ENCODE data around the gene CDH13.

DNA sequence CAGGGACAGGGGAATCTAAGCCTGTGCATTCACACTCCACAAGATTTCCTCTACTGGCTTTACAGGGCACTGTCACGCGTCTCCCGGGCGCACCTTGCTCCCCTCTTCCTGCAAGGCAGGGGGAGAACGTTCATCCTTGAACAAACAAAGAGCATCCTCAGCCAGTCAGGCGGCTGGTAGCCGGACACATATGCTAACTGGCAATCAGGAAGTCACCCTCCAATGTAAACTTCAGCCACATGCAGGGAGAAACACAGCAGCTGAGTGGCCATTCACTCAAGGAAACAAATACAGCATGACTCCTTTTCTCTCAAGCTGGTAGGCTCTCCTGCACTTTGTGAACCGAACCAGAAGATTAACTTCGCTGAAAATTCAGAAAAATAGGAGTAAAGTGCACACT, 1170.2 kb downstream of the CDH13 start:
- TF ChIP-seq OSR1 (CRISPR knock-in tag; IDR thresholded peaks at IDR 0.05) (no peak), ESRRG (CRISPR knock-in tag; IDR thresholded peaks at IDR 0.05) (no peak), CSDC2 (CRISPR knock-in tag; IDR thresholded peaks at IDR 0.05) (no peak), RARB (CRISPR knock-in tag; IDR thresholded peaks at IDR 0.05) (no peak)
- TF ChIP-seq, protein P1, sequence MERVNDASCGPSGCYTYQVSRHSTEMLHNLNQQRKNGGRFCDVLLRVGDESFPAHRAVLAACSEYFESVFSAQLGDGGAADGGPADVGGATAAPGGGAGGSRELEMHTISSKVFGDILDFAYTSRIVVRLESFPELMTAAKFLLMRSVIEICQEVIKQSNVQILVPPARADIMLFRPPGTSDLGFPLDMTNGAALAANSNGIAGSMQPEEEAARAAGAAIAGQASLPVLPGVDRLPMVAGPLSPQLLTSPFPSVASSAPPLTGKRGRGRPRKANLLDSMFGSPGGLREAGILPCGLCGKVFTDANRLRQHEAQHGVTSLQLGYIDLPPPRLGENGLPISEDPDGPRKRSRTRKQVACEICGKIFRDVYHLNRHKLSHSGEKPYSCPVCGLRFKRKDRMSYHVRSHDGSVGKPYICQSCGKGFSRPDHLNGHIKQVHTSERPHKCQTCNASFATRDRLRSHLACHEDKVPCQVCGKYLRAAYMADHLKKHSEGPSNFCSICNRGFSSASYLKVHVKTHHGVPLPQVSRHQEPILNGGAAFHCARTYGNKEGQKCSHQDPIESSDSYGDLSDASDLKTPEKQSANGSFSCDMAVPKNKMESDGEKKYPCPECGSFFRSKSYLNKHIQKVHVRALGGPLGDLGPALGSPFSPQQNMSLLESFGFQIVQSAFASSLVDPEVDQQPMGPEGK (CRISPR knock-in tag; IDR thresholded peaks at IDR 0.05; ENCODE audit: borderline replicate concordance) = no peak
- TF ChIP-seq, protein P2, sequence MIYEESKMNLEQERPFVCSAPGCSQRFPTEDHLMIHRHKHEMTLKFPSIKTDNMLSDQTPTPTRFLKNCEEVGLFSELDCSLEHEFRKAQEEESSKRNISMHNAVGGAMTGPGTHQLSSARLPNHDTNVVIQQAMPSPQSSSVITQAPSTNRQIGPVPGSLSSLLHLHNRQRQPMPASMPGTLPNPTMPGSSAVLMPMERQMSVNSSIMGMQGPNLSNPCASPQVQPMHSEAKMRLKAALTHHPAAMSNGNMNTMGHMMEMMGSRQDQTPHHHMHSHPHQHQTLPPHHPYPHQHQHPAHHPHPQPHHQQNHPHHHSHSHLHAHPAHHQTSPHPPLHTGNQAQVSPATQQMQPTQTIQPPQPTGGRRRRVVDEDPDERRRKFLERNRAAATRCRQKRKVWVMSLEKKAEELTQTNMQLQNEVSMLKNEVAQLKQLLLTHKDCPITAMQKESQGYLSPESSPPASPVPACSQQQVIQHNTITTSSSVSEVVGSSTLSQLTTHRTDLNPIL (CRISPR knock-in tag; IDR thresholded peaks at IDR 0.05; ENCODE audit: low read depth) = no peak

Measured in SK-N-SH treated with all-trans-retinoic acid at 6 μM for 48 hours (cell line).